Activated effector memory CD4-positive, alpha-beta T cell treated with Interleukin-2 at 50 U/mL for 16 hours (primary cell): ENCODE results near the gene CDC42EP2.
A peak's percentile ranks its signal among the peaks of the same experiment; 100 is the strongest.

Source experiments
- DNase-seq: peaks from one replicate; pipeline ENCODE4 v3.0.0-alpha.2; 2020

Gene CDC42EP2, protein sequence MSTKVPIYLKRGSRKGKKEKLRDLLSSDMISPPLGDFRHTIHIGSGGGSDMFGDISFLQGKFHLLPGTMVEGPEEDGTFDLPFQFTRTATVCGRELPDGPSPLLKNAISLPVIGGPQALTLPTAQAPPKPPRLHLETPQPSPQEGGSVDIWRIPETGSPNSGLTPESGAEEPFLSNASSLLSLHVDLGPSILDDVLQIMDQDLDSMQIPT

DNA sequence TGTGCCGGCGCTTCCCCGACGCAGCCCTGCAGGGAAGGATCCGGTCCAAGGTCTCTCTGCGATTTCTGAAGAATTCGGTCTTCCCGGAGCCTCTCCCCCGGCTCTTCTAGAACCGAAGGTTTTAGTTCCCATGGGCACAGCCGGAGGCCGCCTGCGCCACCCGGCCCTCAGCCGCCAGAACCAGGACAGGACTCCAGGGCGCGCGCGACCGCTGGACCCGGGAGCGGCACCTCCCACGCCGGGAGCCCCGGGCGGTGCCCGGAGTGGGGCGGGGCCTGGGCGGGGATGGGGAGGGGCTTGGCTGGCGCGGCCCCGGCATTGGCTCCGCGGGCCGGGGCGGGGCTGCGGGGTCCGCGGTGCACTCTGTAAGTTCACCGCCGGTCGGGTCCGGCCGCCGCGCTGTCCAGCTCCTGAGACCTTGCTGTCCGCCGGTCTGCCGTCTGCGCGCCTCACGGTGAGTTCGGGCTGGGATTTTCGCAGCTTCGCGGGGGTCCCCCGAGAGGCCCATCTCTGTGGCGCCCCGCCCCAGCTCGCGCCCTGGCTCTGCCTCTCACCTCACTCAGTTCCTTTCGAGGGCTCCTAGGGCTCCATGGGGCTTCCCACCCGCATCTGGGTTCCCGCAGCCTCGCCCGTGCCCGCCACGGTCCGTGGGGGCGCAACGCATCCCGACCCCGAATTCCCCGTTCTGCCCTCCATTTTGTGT lies at the start of gene CDC42EP2:
TSS of gene CDC42EP2 (plus strand) at position 366 of the 703 bp plus-strand sequence. CDS start 6,033 bp downstream, outside the sequence.
- DNase-seq: peak; percentile 70

DNA sequence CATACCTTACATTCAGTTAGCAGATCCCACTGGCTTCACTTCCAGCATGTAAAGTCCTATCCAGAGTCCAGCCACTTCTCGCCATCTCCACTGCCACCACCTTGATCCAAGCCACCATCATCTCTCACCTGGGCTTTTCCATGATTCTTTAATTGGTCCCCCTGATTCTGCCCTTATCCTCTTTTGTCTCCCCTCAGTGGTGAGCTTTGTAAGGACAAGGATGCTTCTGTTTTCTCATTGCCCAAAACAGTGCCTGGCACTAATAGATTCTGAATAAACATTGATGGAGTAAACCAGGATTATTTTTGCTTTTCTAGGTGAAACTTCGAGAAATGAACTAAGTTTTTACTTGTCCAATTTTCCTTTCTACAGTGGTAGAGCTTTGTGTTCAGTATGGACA lies 48.5 kb upstream of the CDC42EP2 start:
- DNase-seq: no peak

DNA sequence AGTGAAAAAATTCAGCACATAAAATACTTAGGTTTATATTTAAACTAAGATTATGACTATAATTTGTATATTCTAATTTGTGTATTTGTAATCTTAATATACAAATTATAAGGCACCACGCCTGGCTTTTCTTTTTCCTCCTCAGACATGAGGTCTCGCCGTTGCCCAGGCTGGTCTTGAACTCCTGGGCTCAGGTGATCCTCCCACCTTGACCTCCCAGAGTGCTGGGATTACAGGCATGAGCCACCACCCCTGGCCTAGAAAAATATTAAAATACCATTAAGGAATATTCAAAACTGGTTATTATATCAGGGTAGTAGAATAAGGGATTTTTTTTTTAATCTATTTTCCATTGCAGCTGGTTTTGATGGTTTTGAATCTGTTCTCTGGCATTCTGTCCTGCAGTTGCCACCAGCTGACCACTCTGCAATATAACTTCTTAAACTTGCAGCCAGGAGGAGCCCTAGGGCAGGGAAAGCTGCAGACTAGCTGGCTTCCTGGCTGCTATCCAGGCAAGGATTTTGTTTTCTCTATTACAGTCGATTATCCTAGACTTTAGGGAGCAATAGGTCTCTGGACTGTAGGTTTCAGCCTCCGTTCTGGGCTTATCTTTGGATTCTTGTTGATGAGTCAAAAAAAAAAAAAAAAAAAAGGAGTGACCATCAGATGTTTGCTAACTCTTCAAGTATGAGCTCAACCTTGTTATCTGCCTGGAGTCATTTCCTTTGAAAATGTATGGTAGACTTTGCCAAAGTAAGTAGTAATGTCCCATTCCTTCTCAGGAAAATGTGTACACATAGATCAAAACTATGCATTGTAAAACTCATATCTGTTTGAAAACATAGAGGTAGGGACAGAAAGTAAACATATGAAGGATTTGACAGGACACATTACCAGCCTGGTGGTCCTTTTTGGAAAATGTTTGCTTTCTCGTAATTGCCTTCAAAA lies 39.7 kb upstream of the CDC42EP2 start:
- no peak for DNase-seq

DNA sequence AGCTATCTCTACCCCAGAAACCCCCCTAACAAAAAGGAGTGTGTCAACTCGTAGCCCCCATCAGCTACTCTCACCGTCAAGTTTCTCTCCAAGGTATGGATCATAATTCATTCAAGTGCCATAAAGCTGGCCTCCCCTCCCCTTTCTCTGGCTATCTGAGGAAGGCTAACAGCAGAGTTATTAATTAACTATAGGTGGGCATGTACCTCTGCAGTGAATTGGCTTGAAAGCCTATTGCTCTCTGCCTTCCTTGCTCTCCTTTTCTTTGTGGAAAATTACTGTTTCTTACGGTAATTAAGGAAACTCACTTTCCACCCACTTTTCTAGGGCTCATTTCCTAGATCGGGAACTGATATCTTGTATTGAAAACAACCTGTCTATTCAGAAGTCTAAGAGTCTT lies 38.8 kb upstream of the CDC42EP2 start:
- DNase-seq: no peak

DNA sequence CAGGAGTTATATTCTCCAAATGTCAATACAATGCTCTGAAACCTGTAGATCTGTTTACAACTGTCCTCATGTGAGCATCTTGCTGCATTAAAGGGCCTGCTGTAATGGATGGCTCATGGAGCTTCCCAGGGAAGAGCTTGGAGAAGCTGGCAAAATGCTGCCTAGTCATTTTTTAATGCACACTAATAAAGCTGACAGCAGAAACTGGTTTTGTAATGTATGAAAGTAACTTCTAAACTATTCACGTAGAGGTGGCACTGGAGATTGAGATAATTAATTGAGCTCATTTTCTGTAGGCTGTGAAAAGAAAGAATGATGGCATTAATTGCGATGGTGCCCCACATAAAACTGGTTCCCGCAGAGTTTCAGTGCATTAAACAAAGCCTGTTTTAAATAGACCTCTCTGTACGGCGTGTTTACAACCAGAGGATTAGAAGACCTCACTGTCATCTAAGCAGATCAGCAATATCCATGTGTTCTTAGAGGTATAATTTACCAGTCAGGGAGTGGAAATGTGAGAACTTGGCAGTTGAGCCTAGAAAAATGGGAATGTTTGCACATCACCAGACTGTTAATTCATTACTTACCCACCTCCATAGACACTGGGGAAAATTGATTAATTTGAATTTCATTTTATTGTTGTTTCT lies 36.9 kb upstream of the CDC42EP2 start:
- no peak for DNase-seq

DNA sequence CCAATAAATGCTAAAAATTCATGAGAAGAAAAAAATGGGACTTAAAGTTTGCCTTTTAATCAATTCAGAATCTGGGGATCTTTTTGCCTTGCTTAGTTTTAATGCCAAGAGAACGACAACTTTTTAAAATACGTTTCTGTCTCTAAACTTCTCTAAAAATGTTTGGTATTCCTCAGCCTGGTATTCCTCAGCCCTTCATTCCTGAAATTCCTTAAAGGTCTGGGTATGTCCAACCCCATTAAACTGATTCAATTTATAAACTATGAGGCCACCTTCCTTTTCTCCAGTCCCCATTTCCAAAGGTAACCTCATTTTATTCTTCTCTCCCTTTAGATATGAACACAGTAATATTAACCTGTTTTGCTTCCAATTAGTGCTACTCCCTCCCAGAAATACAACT lies 36.3 kb upstream of the CDC42EP2 start:
- no peak for DNase-seq

DNA sequence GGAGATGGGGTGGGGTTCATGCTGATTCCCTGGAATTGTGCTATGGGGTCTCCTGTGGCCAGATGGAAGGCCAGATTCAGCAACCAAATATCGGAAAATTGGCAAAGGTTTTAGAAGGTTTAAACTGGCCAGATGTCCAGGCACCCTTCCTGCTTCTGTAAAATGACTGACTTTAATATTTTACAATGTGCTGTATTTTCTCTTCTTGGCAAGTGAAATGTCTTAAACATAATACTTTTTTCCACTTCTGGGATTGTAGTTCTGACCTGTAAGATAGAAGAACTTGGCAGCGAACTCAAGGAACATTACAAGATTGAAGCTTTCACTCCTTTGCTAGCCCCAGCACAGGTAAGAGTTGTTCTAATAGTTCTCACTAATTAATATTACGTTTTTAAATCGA lies 35.4 kb upstream of the CDC42EP2 start:
- DNase-seq: no peak

DNA sequence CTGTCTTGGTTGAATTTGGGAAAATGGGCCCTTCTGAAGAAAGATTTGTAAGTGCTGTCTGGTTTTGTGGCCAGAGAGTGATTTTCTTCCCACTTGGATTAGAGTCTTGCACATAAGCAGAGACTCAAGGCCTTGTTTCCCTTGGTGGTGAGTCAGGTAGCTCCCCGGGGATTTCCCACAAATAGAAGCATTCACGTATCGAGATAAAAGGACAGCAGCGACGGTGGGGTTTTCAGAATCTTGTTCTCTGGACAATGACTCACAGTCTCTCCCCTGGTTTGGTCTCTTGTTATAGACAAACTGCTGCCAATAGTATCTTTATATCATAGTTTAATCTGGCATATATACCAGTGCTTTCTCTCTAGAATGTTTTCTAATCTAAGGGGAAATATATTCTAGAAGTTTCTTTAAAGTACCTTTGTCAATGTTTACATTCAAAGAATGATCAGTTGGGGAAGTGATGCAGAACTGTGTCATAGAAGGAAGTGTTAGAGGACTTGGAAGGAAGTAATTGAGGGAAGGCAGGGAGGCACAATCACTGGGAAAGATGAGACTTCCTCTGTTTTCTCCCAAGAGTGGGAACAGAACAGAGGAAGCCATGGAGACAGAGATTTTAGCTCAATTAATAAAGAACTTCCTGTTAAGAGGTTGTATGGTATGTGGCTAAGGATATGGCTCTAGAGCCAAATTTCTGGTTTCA lies 34.8 kb upstream of the CDC42EP2 start:
- no peak for DNase-seq

DNA sequence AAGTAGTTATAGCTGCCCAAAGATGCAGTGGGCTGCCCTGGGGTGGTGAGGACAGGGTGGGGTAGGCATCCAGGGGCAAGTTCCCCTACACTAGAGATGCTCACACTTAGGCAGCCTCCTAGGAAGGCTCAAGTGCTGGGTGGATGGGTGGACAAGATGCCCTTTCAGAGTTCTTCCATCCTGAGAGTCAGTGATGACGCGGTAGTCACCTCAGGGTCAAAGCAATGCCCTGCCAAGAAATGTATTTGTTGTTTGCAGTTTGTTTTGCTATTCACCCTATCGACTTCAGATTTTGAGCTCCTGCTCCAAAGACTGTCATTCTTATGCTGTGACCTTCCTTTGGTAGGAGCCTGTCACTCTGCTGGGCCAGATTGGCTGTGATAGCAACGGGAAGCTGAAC lies 34.0 kb upstream of the CDC42EP2 start:
- DNase-seq: no peak

DNA sequence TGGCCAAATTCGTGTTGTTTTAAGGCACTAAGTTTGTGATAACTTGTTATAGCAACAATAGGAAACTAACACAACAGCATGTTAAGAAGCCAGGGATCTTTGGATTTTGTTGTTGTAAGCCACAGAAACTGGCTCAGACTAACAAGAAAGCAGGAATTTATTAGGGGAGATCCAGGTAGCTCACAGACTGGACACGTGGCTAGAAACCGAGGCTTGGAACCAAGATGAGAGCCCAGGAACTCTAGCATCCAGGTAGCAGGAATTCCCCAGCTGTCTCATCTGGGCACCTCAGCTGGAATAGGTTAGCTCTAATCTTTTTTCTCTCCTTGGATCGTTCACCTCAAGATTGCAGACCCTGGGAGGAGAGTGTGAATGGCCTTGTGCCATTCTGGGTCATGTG lies 28.0 kb upstream of the CDC42EP2 start:
- DNase-seq: no peak

DNA sequence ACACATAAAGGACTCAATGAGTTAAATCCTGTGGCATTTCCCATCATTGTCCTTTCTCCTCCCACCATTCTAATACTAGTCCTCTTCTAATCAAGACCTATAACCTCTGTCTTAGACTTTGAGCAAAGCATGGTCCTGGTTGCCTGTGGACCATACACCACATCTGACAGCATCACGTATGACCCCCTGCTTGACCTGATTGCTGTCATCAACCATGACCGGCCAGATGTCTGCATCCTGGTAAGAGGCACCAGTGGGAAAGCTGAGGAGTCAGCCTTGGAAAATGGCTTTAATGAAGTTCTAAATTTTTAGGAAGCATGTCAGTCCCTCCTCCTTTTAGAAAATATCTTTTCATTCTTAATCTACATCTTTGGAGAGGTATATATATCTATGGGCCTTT lies 27.1 kb upstream of the CDC42EP2 start:
- DNase-seq: no peak

DNA sequence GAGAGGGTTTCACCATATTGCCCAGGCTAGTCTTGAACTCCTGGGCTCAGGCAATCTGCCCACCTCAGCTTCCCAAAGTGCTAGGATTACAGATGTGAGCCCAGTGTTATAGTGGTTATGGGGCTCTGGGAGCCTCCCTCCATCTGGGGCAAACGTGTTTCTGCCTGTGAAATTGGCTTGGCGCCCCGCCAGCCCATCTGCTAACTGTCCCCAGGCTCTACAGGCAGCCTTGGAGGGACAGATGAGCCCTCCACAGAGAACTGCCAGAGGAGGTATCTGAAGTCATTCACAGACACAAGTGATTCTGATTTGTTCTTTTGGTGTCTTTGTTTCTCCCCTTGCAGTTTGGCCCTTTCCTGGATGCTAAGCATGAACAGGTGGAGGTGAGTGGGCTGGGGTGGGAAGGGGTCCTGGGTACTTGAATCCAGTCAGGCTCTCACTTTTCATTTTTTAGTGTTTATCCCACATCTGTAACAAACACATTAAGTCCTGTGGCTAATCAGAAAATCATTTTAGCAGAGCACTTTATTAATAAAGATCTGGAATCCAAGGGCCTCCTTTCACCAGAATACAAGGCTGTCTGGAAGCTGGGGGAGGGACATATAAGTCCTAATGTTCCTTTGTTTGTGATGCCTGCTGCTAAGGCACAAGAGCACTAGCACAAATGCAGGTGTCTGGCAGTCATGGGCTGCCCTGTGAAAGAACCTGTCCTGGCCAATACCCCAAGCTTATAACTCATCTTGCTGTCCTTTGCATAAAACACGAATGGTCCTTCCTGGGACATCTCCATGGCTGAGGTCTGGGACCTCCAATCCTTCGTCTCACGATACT lies 25.7 kb upstream of the CDC42EP2 start:
- DNase-seq: no peak

DNA sequence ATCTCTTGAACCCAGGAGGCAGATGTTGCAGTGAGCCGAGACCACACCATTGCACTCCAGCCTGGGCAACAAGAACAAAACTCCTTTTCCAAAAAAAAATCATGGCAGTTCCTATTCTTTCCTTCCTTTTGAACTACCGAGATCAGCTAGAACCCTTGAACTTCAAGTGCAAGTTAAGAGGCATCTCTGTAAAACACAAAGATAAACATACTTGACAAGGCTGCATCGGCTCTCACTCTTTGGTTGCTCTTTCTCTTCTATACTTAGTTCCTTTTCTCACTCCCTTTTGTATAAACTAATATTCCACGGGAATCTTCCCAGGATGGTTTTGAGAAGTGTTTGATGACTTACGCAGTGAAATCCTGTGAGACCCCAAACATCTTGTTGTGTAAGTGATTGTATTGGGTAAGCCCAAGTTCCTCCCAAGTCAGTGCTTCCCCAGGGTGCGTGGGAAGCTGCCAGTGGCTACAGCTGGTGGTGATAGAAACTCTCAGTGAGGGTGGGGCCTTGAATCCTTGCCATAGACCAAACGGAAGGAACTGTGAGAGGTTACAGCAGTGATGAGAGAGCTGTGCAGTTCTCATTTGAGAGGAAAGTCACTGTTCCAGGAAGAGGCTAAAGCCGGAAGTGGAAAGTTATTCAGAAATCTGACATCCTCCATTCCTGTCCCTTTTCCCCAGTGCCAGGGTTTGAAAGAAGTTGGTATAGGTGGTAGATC lies 24.1 kb upstream of the CDC42EP2 start:
- DNase-seq: no peak

DNA sequence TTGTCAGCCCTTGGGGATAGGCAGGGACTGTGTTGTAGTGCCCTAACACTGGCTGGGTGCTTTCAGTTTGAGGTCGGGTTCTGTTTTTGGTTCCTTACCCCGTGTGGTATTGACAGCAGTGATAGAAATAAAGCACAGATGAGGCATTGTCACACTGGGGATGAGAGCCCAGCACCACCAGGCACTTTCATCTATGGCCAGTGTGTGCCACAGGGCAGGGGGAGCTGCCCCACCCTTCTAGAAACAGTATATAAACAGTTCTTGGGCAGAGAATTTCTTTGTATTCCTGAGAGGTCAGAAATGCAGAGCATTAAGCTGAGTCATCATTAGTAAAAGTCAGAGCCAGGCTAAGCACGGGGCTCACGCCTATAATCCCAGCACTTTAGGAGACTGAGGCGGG lies 23.1 kb upstream of the CDC42EP2 start:
- DNase-seq: no peak

DNA sequence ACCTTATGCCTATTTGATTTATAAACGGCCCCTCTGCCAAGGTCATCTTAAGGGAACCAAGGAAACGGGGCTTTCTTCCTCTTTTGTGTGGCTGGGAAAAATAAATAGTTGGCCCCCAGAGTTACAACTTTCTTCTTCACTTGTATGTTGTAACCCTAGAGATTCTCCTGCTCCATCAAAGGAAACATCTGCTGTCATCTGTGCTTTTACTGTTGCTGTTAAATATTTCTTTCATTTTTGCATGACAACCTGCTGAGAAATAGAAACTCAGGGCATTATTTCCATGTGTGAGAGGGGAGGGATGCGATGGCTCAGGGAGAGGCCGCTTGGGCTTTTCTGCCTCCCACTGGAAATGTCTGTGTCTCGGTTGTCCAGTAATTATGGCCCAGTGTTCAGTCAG lies 21.8 kb upstream of the CDC42EP2 start:
- no peak for DNase-seq

DNA sequence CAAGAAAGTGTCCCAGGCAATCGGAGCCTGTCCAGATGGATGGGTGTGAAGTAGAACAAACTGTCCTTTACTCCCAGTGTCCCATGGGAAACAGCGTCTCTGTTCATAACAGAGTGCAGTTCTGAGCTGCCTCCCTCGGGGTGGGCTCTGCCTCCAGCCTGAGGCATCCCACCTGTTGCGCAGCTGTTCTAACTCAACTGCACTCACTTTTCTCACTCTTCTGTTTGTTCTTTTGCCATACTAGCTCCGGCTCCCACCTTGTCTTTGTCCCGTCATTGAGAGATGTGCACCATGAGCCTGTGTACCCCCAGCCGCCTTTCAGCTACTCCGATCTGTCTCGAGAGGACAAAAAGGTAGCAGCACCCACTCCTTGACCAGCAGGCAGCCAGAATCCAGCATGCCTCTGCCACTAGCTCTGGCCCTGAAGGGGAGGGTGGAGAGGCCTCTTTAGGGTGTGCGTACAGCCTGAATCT lies 20.7 kb upstream of the CDC42EP2 start:
- DNase-seq: no peak

DNA sequence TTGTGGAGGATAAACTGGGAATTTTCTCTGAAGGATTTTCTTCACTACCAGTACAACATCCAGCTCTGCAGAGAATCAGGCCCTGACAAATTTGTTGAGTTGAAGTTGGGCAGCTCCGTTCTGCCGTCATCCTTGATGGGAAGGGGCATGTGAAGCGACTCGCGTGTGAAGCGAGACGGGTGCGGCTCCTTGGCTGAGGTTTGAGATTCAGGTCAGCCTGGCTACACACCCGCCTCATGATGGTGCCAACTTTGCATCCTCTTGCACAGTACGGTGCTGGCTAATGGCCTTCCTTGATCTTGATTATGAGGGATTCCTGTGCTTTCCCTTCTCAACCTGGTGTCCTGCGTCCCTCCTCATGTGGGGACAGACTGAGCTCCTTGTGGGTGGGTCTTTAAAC lies 19.7 kb upstream of the CDC42EP2 start:
- DNase-seq: no peak

DNA sequence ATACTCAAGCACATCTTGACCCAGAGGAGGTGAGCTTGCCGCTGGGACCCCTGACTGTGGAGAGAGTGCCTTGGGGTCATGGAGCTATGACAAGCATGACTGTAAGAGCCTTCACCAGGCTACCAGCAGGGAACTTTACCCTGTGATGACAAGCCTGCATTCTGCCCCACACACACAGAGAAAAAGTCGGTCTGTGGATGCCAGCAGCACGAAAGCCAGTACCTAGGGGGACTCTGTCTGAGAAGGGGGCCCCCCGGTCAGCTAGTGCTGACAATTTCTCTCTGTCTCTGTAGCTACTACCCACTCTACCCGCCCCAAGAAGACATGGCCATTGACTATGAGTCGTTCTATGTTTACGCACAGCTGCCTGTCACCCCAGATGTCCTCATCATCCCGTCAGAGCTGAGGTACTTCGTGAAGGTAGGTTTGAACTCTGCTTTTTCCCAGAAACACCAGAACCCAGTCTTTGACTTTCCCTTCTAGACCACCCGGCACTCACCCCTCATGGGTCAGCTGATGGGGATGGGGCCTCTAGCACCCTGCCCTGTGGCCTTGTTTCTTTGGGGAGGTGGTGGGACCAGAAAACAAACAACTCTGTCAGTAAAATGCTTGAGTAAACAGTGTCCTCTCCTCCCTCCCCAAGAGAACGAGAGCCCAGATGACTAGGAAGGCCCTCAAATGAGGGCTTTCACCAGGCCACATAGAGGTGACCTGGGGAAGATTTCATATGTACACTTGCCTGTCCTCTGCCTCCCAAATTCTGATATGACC lies 18.9 kb upstream of the CDC42EP2 start:
- no peak for DNase-seq

DNA sequence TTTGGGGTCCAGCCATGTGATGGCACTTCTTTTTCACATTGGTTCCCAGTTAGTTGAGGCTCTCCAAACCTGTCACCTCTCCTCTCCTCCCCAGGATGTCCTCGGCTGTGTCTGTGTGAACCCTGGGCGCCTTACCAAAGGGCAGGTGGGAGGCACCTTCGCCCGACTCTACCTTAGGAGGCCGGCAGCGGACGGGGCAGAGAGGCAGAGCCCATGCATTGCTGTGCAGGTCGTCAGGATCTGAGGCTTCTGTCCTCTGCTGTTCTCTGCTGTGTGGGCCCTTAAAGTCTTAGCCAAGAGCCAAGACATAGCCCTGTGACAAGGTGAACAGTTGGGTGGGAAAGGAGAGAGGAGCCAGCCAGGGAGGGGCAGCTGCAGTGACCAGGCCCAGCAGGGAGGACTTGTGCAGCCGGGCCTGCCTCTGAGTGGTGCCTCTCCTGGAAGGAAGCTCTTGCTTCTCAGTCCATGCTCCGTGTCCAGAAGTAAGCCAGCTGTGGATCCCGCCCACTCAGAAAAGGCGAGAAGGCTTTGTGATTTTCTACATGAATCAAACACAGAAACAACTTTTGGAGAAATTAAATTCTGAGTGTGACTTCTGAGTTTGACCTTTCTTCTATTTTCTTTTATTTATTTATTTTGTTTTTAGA lies 17.5 kb upstream of the CDC42EP2 start:
- no peak for DNase-seq
